Stomach smooth muscle (tissue), 2 donors: ENCODE results near the gene C1orf56.

Experiments
- H3K27ac ChIP-seq: one replicate; pipeline ENCODE4 v1.7.0; 2013; ENCODE audit warnings: mild to moderate bottlenecking, low read length, inconsistent platforms
- H3K27me3 ChIP-seq, 2 donors: one replicate each; pipeline ENCODE4 v1.7.0; 2013; ENCODE audit warnings: low read length in 2 of 2; ENCODE audit not compliant: insufficient read depth in 2 of 2, control insufficient read depth in 1 of 2
- H3K36me3 ChIP-seq, 2 donors: one replicate each; pipeline ENCODE4 v1.7.0; 2013; ENCODE audit warnings: low read length in 2 of 2; ENCODE audit not compliant: control insufficient read depth in 2 of 2, insufficient read depth in 2 of 2
- H3K4me1 ChIP-seq: one replicate; pipeline ENCODE4 v1.7.0; 2013; ENCODE audit warnings: low read length; ENCODE audit not compliant: control insufficient read depth, insufficient read depth
- H3K4me3 ChIP-seq, 2 donors: one replicate each; pipeline ENCODE4 v1.7.0; 2013; ENCODE audit warnings: low read length in 2 of 2
- H3K9ac ChIP-seq, 2 donors: one replicate each; pipeline ENCODE4 v1.7.0; 2013; ENCODE audit warnings: low read length in 2 of 2, mild to moderate bottlenecking in 1 of 2
- H3K9me3 ChIP-seq, 2 donors: one replicate each; pipeline ENCODE4 v1.7.0; 2013; ENCODE audit warnings: low read length in 2 of 2; ENCODE audit not compliant: control insufficient read depth in 2 of 2
- donor health status: healthy.
- donor health status: Pancreatic carcinoma.

C1orf56 gene

DNA sequence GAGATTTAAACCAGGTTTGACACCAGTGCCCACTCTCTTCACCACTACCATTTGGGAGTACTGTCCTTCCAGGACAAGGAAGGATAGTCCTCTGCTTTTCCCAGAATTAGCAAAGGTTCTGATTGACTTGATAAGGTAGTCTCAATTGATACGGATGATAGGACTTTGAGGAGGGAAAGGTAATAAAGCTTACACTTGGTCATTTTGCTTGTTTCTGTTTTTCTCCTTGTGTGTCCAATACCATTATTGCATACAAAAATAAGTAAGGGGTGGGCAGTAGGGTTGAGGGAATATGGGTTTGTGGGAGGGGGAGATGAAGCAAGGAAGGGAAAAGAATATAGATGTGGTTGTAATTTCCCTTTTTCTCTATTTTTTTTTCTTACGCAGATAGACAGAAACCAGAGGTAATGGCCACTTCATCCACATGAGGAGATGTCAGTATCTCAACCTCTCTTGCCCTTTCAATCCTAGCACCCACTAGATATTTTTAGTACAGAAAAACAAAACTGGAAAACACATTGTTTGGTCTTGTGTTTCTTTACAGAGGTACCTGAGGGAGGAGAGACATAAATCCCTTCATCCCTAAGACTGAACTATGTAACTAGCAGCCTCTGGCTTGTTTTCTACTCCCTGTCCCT is 2.6 kb downstream of the C1orf56 start:
- Histone ChIP-seq H3K36me3 (peaks cover 26 to 28% of the 10 kb centered on the region in 2 donors), H3K9ac (no peak overlapping the region), H3K27ac (no peak overlapping the region), H3K4me1 (peaks cover 16% of the 10 kb centered on the region), H3K27me3 (no peaks in the 10 kb centered on the region), H3K4me3 (no peak overlapping the region), H3K9me3 (no peaks in the 10 kb centered on the region)

GRCh38 chr1:151051356-151052009 is 3.9 kb downstream of the C1orf56 start:
- Histone ChIP-seq H3K27me3 (no peaks in the 10 kb centered on the region), H3K9me3 (no peaks in the 10 kb centered on the region), H3K9ac (no peak overlapping the region), H3K36me3 (peaks cover 38 to 39% of the 10 kb centered on the region in 2 donors), H3K4me1 (peaks cover 29% of the 10 kb centered on the region), H3K4me3 (no peak overlapping the region), H3K27ac (no peak overlapping the region)

- Histone ChIP-seq H3K27ac (peak overlapping the region; percentile 91), H3K4me3 (no peak overlapping the region), H3K9me3 (no peaks in the 10 kb centered on the region), H3K9ac (peak overlapping the region in 1 of 2 donors; percentile 36), H3K27me3 (no peaks in the 10 kb centered on the region), H3K4me1 (peaks cover 38% of the 10 kb centered on the region), H3K36me3 (peaks cover 39 to 43% of the 10 kb centered on the region in 2 donors)
Measured at GRCh38 chr1:151054971-151055547, 7.5 kb downstream of the C1orf56 start.

- no peaks in the 10 kb centered on the region for H3K27me3 ChIP-seq
- peak overlapping the region; percentile 21 to 36 for H3K9ac ChIP-seq
- peaks cover 40% of the 10 kb centered on the region for H3K4me1 ChIP-seq
- no peak overlapping the region for H3K4me3 ChIP-seq
- no peaks in the 10 kb centered on the region for H3K9me3 ChIP-seq
- peaks cover 37 to 43% of the 10 kb centered on the region in 2 donors for H3K36me3 ChIP-seq
- peak overlapping the region; percentile 91 for H3K27ac ChIP-seq
Measured at GRCh38 chr1:151055581-151055980, 8.0 kb downstream of the C1orf56 start.

DNA sequence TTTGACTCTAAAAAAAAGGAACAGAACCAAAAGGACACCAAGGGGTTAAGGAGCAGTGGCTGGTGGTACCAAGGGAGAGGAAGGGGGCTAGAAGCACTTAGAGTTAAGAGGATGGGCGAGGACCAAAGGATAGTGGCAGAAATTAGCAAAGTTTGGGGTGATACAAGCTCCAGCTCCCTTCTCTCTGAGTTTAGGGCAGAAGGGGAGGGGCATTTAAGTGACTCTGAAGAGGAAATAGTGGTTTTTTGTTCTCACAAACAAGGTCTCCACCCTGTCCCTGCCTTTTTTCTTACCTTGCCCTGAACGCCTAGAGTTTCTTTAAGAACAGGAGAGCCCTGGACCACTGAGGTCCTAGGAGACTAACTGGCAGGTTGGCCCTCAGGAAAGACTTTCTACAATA is 8.6 kb downstream of the C1orf56 start:
- peak overlapping the region; percentile 21 to 42 for H3K9ac ChIP-seq
- peaks cover 36 to 43% of the 10 kb centered on the region in 2 donors for H3K36me3 ChIP-seq

DNA sequence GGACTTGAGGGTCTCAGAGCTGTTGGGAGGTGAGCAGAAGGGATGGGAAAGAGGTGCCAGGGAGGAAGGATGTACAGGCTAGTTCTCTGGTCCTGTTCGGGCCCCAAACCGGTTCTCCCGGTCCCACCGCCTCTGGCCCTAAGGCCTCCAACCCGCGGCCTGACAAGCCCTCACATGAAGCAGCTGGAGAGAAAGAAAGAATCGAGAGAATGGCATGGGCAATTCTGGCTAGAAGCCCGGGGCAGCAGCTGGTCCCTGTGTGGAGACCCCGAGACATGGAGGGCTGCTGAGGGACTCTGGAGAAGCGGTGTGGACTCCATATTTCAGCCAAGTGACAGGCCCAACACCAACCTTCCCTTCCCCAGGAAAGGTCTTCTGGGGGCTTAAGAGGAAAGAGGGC is 11.1 kb downstream of the C1orf56 start:
- Histone ChIP-seq H3K27me3 (no peaks in the 10 kb centered on the region), H3K27ac (peak overlapping the region; percentile 91), H3K4me1 (peaks cover 45% of the 10 kb centered on the region), H3K36me3 (peaks cover 23 to 27% of the 10 kb centered on the region in 2 donors), H3K9ac (peak overlapping the region; percentile 94 to 98), H3K9me3 (no peaks in the 10 kb centered on the region), H3K4me3 (peak overlapping the region; percentile 97 to 98)

More for the DNA sequence above, 8.6 kb downstream of the C1orf56 start:
- no peaks in the 10 kb centered on the region for H3K9me3 ChIP-seq
- peaks cover 43% of the 10 kb centered on the region for H3K4me1 ChIP-seq
- H3K27me3 ChIP-seq: no peaks in the 10 kb centered on the region
- no peak overlapping the region for H3K4me3 ChIP-seq
- H3K27ac ChIP-seq: peak overlapping the region; percentile 91

DNA sequence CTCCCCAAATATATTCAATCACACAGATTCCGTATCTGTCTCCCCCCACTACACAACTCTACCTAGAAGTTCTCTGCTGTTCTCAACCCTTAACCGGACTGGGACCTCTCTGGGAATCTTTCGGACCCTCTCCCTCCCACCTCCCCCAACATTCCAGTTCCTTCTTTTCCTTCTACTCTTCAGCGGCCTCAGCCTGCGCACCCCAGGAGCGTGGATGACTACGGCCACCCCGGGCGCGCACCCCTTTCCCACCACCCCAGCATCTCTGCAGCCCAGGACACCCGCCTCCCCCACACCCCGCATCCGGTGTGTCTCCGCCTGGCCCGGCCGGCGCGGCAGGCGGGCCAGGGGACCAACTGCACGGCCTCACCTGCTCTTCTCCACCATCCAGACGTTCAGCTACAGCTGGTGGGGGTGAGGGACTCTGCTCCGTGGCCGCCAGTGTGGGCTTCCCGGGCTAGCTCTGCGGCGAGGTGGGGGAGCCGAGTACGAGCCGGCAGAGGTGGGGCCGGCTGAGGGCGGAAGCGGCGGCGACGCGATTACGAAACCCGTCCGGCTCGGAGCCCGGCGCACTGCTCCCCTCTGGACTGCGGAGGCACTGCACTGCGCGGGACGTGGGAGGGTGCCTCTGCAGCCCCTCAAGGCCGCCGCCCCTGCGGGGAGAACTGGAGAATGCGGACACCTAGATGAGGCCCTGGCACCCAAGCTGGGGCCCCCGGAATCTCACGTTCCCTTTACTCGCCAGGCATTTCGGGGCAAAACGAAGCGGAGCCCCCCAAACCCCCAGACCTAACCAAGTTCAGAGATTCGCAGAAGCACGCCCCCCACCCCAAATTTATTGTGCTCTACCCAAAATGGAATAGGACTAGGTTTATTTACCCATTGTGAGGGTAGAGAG is 11.8 kb downstream of the C1orf56 start, which contains the start of gene CDC42SE1:
Gene CDC42SE1 (minus strand): TSS at position 514 of the 898 bp plus-strand sequence. CDS start 3,892 bp downstream, outside the sequence.
- Histone ChIP-seq H3K27ac (peak within 1 kb of the TSS; percentile 91), H3K9me3 (no peaks in the 10 kb centered on the region), H3K27me3 (no peaks in the 10 kb centered on the region), H3K9ac (peak within 1 kb of the TSS; percentile 94 to 98), H3K4me3 (peak within 1 kb of the TSS; percentile 97 to 98), H3K4me1 (peaks cover 45% of the 10 kb centered on the region), H3K36me3 (peaks cover 19 to 22% of the 10 kb centered on the region in 2 donors)

DNA sequence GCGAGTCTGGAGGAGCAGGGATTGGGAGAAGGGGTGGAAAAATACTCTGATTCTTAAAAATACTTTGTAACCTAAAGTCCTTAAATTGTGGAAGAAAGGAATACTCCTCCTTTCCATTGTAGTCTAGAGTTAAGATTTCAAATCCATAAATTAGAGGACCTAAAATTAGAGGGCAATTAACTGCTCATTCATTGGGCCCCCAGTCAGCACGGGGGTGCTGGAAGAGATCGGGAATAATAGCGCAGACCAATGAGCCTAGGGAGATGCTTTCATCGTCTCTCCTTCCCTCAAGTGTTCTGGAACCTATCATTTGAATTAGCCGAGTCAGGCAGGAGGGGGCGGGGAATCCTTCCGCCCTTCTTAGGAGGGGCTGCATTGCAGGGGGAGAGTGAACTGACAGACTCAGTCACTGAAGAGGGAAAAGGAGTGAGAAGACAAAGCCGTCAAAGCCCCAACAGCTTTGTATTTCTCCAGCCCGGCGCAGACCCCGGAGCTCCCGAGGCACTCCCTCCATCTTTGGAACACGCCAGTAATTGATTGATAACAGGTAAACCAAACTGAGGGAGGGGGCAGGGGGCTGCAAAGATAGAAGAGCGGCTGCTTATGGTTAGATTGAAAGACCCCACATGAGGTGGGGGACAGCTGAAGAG is 12.6 kb downstream of the C1orf56 start, which contains the start of gene MLLT11:
Gene MLLT11 (plus strand): TSS at position 391 of the 650 bp plus-strand sequence. CDS start 6,828 bp downstream, outside the sequence.
- no peaks in the 10 kb centered on the region for H3K9me3 ChIP-seq
- H3K27ac ChIP-seq: peak within 1 kb of the TSS; percentile 91
- no peaks in the 10 kb centered on the region for H3K27me3 ChIP-seq
- peaks cover 11 to 17% of the 10 kb centered on the region in 2 donors for H3K36me3 ChIP-seq
- peak within 1 kb of the TSS; percentile 97 to 98 for H3K4me3 ChIP-seq
- peak within 1 kb of the TSS; percentile 94 to 98 for H3K9ac ChIP-seq
- H3K4me1 ChIP-seq: peaks cover 45% of the 10 kb centered on the region

DNA sequence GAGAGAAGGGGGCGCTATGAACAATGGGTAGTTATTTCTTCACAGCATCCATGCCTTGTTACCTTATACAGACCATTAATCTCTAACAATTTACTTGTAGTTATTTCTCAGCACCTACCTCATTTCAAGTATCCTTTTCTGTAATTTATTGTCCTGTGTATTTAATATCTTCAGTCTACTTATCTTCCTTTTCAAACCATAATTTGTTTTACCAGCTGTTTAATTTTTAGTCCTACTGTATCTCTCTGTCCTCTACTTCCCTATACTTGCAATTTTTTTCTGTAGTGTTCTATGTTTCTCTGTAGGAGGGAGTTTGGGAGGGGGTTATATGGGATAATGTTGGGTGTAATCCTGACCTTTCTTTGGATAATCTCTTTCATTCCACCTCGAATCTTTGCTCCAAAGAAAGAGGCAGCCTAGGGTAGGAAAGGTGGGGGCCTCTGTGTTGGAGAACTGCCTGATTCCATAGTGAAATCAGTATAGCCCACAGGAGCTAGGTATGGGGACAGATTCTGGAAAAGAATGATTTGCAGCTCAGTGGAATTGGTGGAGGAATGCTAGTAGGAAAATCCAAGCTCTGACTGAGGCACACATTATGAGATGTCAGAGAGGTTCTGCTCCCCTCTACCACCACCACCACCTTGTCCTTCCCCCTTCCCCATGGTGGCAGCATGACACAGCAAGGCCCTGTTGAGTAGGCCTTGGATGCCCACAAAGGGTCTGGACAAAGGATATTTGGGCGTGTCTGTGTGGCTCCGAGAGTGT is 13.3 kb downstream of the C1orf56 start:
- Histone ChIP-seq H3K9me3 (no peaks in the 10 kb centered on the region), H3K27ac (peak overlapping the region; percentile 91), H3K4me1 (peaks cover 39% of the 10 kb centered on the region), H3K27me3 (no peaks in the 10 kb centered on the region), H3K36me3 (peaks cover 4 to 10% of the 10 kb centered on the region in 2 donors), H3K9ac (peak overlapping the region; percentile 94 to 98), H3K4me3 (peak overlapping the region; percentile 97 to 98)
